Endothelial cell of umbilical vein (primary cell): Measurements from ENCODE around the gene HDLBP. TPM values are rescaled to one million over a fixed set of nuclear protein-coding genes. Genes with fewer than 3 reads are reported as not detected.

Source experiments
- BruUV-seq: library from RNA; stranded (reverse); fragments of 400-500 nt; replicated peaks from 2 replicates; lab custom pipeline; 2021; lab: Mats Ljungman, UMichigan
- CTCF ChIA-PET: fragments of 300-600, 350-600 bp; sonication (Branson Sonifier 250); formaldehyde crosslinking; loops from one replicate; lab custom pipeline; 2021; ENCODE audit warnings: antibody characterized with exemption, inconsistent platforms; lab: Charles Lee
- POLR2A ChIA-PET: fragments of 300-600, 350-600 bp; sonication (Branson Sonifier 250); formaldehyde crosslinking; loops from one replicate; lab custom pipeline; 2021; ENCODE audit warnings: antibody characterized with exemption, inconsistent platforms; lab: Charles Lee
- DNase-seq: peaks from one replicate; pipeline ENCODE4 v3.0.0-alpha.2; 2011; ENCODE audit warnings: low read depth, low spot score
- FAIRE-seq: peaks from 2 replicates; lab custom pipeline; 2011; peaks lifted over from hg19 to GRCh38; lab: Jason Lieb, UNC
- H2AFZ ChIP-seq: 2 replicates; pipeline ENCODE4 v1.6.0; 2012; ENCODE audit warnings: low read depth, low read length, control low read depth, inconsistent platforms
- H3K27ac ChIP-seq: 2 replicates; pipeline ENCODE4 v1.5.1; 2011; ENCODE audit warnings: low read depth, mild to moderate bottlenecking, control low read depth, low read length, moderate library complexity; ENCODE audit not compliant: insufficient read depth
- H3K27me3 ChIP-seq, 2 experiments: 2 replicates each; pipeline versions ENCODE4 v1.6.0 to v1.6.1; 2011; ENCODE audit warnings: low read length in 2 of 2, mixed read lengths in 1 of 2; ENCODE audit not compliant: control insufficient read depth in 2 of 2, insufficient read depth in 2 of 2
- H3K36me3 ChIP-seq, 2 experiments: 2 replicates in 1 of 2; 3 replicates in 1 of 2; pipeline ENCODE4 v1.5.1; 2011; ENCODE audit warnings: low read length in 2 of 2, mild to moderate bottlenecking in 1 of 2, moderate library complexity in 1 of 2; ENCODE audit not compliant: control insufficient read depth in 2 of 2, insufficient read depth in 2 of 2; ENCODE audit errors: extremely low read depth in 1 of 2
- H3K4me1 ChIP-seq: 3 replicates; pipeline ENCODE4 v1.5.1; 2011; ENCODE audit warnings: mild to moderate bottlenecking, low read length; ENCODE audit not compliant: control insufficient read depth, insufficient read depth; ENCODE audit errors: extremely low read depth
- H3K4me2 ChIP-seq: 2 replicates; pipeline ENCODE4 v1.6.1; 2011; ENCODE audit warnings: low read length, control low read depth, mixed read lengths; ENCODE audit not compliant: insufficient read depth
- H3K4me3 ChIP-seq, 3 experiments: fragments of 200-600 bp in 1 of 3; sonication (generic), shearing (Covaris generic) in 1 of 3; replicated peaks in 1 of 3; 2 replicates each; pipeline ENCODE4 v1.5.1; 2011 to 2016; ENCODE audit warnings: control low read depth in 3 of 3, low read length in 3 of 3, mild to moderate bottlenecking in 2 of 3, inconsistent platforms in 1 of 3, low read depth in 1 of 3, moderate library complexity in 1 of 3; ENCODE audit not compliant: insufficient read depth in 1 of 3
- H3K79me2 ChIP-seq: 2 replicates; pipeline ENCODE4 v1.6.0; 2012; ENCODE audit warnings: low read length, inconsistent platforms; ENCODE audit not compliant: control insufficient read depth, insufficient read depth
- H3K9ac ChIP-seq: replicated peaks from 2 replicates; pipeline ENCODE3; 2011; ENCODE audit warnings: low read length, control low read depth; ENCODE audit not compliant: insufficient read depth; ENCODE audit errors: extremely low read depth
- H3K9me1 ChIP-seq: replicated peaks from 3 replicates; pipeline ENCODE4 v1.6.0; 2011; ENCODE audit warnings: mild to moderate bottlenecking, low read length; ENCODE audit not compliant: control insufficient read depth, insufficient read depth; ENCODE audit errors: extremely low read depth
- H3K9me3 ChIP-seq: replicated peaks from 2 replicates; pipeline ENCODE4 v1.5.1; 2012; ENCODE audit warnings: low read length, inconsistent platforms; ENCODE audit not compliant: control insufficient read depth, insufficient read depth
- H4K20me1 ChIP-seq: replicated peaks from 2 replicates; pipeline ENCODE3; 2011; ENCODE audit warnings: mild to moderate bottlenecking, low read length; ENCODE audit not compliant: control insufficient read depth, insufficient read depth; ENCODE audit errors: extremely low read depth
- CTCF ChIP-seq, 2 donors: IDR thresholded peaks; 1 replicate in 1 of 2; 2 replicates in 1 of 2; pipeline ENCODE4 v1.5.1; 2011; ENCODE audit warnings: low read length in 2 of 2, mild to moderate bottlenecking in 2 of 2, moderate library complexity in 2 of 2, control low read depth in 1 of 2, inconsistent platforms in 1 of 2, low read depth in 1 of 2; ENCODE audit not compliant: insufficient read depth in 1 of 2; ENCODE audit errors: extremely low read depth in 1 of 2
- EZH2 ChIP-seq: IDR thresholded peaks from 2 replicates; pipeline ENCODE4 v1.6.1; 2012; ENCODE audit warnings: borderline replicate concordance, low read depth, mild to moderate bottlenecking, moderate library complexity, low read length, inconsistent platforms; ENCODE audit not compliant: severe bottlenecking
- FOS ChIP-seq: IDR thresholded peaks from 2 replicates; pipeline ENCODE4 v1.6.1; 2011; ENCODE audit warnings: mild to moderate bottlenecking, low read length, moderate library complexity, borderline replicate concordance; ENCODE audit not compliant: insufficient read depth
- GATA2 ChIP-seq: IDR thresholded peaks from 2 replicates; pipeline ENCODE4 v1.7.0; 2011; ENCODE audit warnings: low read depth, mild to moderate bottlenecking, moderate library complexity, mixed read lengths, low read length; ENCODE audit not compliant: insufficient read length, insufficient read depth
- JUN ChIP-seq: IDR thresholded peaks from 2 replicates; pipeline ENCODE4 v1.6.1; 2011; ENCODE audit warnings: borderline replicate concordance, low read depth; ENCODE audit not compliant: insufficient read length, insufficient read depth
- MYC ChIP-seq: IDR thresholded peaks from one replicate; pipeline ENCODE4 v1.6.1; 2011; ENCODE audit warnings: mild to moderate bottlenecking, low read depth, low read length
- POLR2A ChIP-seq: IDR thresholded peaks from 2 replicates; pipeline ENCODE4 v1.6.1; 2012; ENCODE audit warnings: low read depth, mild to moderate bottlenecking, control low read depth, low read length
- POLR2AphosphoS5 ChIP-seq: IDR thresholded peaks from 2 replicates; pipeline ENCODE4 v1.6.1; 2012; ENCODE audit warnings: low read depth, mild to moderate bottlenecking, control low read depth, low read length, moderate library complexity; ENCODE audit not compliant: insufficient read depth
- dilution Hi-C: fragments of 300-500 bp; cut with MboI; formaldehyde crosslinking; loops from one replicate; pipeline ENCODE4 v1.15.0; 2019; ENCODE audit warnings: low sequenced_read_pairs; ENCODE audit not compliant: extremely low pct_ligation_motif_present
- intact Hi-C: fragments of 100-400 bp; cut with micrococcal nuclease; formaldehyde crosslinking; loops from one replicate; pipeline ENCODE4 v1.10.0; 2022
- polyA plus RNA-seq, 4 experiments: library from polyadenylated mRNA; depleted of rRNA in 3 of 4; stranded (reverse) in 3 of 4; unstranded in 1 of 4; fragments of >200 nt; gene quantifications; 2 replicates each; pipeline versions ENCODE4 v1.2.1 to v1.2.3, GENCODE V29; 2011 to 2012; ENCODE audit warnings: missing spikeins in 1 of 4
- total RNA-seq: library from RNA; stranded (reverse); gene quantifications from 2 replicates; pipeline ENCODE4 v1.2.3, GENCODE V29; 2021
- TF ChIP-seq, protein P1 (sequence below): IDR thresholded peaks from 2 replicates; pipeline ENCODE4 v1.6.1; 2011; ENCODE audit not compliant: insufficient read depth, insufficient read length

HDLBP gene
- total and polyA plus RNA-seq, 2 donors (not counting 3 experiments of a cell fraction or from before 2014, with no cell fraction given): 379 to 569 TPM

GRCh38 chr2:241207151-241207550 is 108.3 kb downstream of the HDLBP start:
- no peaks in the 10 kb centered on the region for H3K9me3 ChIP-seq
- ChIA-PET POLR2A (no interaction called here), CTCF (interaction anchor here (1.0 to 1.1 kb wide), 2 partner anchors 9 to 356 kb away, joined by 3 read pairs; no protein-coding TSS in a partner anchor)
- H3K4me2 ChIP-seq: no peak overlapping the region
- no peaks in the 10 kb centered on the region for H3K79me2 ChIP-seq
- H3K9ac ChIP-seq: no peak overlapping the region
- dilution Hi-C loops: no loop called here
- H2AFZ ChIP-seq: no peak overlapping the region
- BruUV-seq: no TSS peak
- intact Hi-C loops: no loop called here
- no peak overlapping the region for H3K4me3 ChIP-seq
- TF ChIP-seq, protein P1, sequence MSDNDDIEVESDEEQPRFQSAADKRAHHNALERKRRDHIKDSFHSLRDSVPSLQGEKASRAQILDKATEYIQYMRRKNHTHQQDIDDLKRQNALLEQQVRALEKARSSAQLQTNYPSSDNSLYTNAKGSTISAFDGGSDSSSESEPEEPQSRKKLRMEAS: no peak
- TF ChIP-seq EZH2 (no peak), FOS (no peak)
- H3K4me1 ChIP-seq: no peaks in the 10 kb centered on the region
- no peaks in the 10 kb centered on the region for H4K20me1 ChIP-seq
- H3K9me1 ChIP-seq: no peaks in the 10 kb centered on the region
- FAIRE-seq (no peak), DNase-seq (no peak)
- no peak overlapping the region for H3K27ac ChIP-seq
- H3K36me3 ChIP-seq: no peaks in the 10 kb centered on the region
- no peaks in the 10 kb centered on the region for H3K27me3 ChIP-seq

- dilution Hi-C loops: no loop called here
- FAIRE-seq: no peak
- CTCF ChIA-PET: no interaction called here
Measured at GRCh38 chr2:241205086-241205485, 110.4 kb downstream of the HDLBP start.

More at GRCh38 chr2:241205086-241205485, 110.4 kb downstream of the HDLBP start:
- no peak overlapping the region for H3K4me3 ChIP-seq
- no peak overlapping the region for H3K4me2 ChIP-seq
- TF ChIP-seq JUN (no peak), POLR2A (no peak), POLR2AphosphoS5 (no peak), FOS (no peak), MYC (no peak), EZH2 (no peak), CTCF (IDR thresholded peaks at IDR 0.05; ENCODE audit: extremely low read depth in 1 of 2, insufficient read depth in 1 of 2, low read depth in 1 of 2, low read length in 2 of 2) (no peak), GATA2 (no peak)
- TF ChIP-seq, protein P1: no peak
- H2AFZ ChIP-seq: no peak overlapping the region
- no peaks in the 10 kb centered on the region for H4K20me1 ChIP-seq
- no peaks in the 10 kb centered on the region for H3K36me3 ChIP-seq
- no peaks in the 10 kb centered on the region for H3K9me3 ChIP-seq
- no TSS peak for BruUV-seq
- no peaks in the 10 kb centered on the region for H3K79me2 ChIP-seq
- no peaks in the 10 kb centered on the region for H3K27me3 ChIP-seq
- POLR2A ChIA-PET: no interaction called here
- intact Hi-C loops: no loop called here
- H3K9ac ChIP-seq: no peak overlapping the region
- no peaks in the 10 kb centered on the region for H3K9me1 ChIP-seq
- no peaks in the 10 kb centered on the region for H3K4me1 ChIP-seq
- no peak for DNase-seq
- no peak overlapping the region for H3K27ac ChIP-seq
